DMS79 (cell line): ENCODE results near the gene FASTK.
"Not testable (repeated sequence)": the region's sequence is repeated elsewhere in the genome, so short reads cannot be mapped to it uniquely, and the experiment has no call there.

Experiments
- DNase-seq: peaks from one replicate; lab custom pipeline; 2025; lab: John Stamatoyannopoulos, UW

FASTK gene

GRCh38 chr7:151026771-151027727 is 53.6 kb downstream of the FASTK start:
- DNase-seq: not testable (repeated sequence)
